Articular chondrocyte of knee joint (primary cell): ENCODE data around the gene PSAP. TPM values are rescaled to one million over a fixed set of nuclear protein-coding genes. Genes with fewer than 3 reads are reported as not detected.

ENCODE experiments used
- small RNA-seq: library from RNA; depleted of rRNA; stranded (forward); fragments of <200 nt; gene quantifications from one replicate; pipeline ENCODE3, GENCODE V24; 2012
- total RNA-seq: library from RNA; depleted of rRNA; stranded (reverse); fragments of >200 nt; gene quantifications from 2 replicates; pipeline ENCODE4 v1.2.3, GENCODE V29; 2012

PSAP gene
- total RNA-seq = 584 and 591 TPM in 2 replicates

DNA sequence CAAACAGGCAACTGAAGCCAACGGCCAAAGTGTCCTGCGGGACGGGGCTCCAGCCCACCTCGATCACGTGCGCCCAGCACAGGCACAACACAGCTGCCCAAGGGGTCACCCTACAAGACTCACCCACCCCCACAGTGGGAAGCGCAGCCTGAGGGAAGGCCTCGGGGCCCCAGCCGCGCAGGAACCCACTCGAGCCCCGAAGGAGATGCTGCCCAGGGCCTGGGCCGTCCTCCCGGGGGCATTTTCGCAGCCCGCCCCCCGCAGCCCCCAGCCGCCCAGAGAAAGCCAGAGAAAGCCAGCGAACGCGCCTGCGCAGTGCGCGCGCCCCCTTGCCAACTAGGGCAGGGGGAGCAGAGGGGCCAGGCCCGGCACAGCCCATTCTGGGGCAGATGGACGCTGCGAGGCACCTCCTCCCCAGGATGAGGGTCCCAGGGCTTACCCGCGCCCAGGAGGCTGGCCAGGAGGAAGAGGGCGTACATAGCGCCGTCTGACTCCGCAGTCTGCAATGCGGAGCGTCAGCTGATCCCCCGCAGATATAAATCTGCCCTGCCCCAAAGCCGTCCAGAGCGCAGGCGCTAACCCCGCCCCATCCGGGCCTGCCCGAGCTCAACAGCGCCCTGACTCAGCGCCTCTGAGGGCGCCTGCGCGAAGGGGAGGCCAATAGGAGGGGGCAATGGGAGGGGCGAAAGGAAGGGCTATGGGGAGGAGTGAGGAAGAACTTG, at the start of gene PSAP:
Gene PSAP (minus strand): TSS at position 509 of the 722 bp plus-strand sequence. CDS start 30 bp downstream, at position 479.

DNA sequence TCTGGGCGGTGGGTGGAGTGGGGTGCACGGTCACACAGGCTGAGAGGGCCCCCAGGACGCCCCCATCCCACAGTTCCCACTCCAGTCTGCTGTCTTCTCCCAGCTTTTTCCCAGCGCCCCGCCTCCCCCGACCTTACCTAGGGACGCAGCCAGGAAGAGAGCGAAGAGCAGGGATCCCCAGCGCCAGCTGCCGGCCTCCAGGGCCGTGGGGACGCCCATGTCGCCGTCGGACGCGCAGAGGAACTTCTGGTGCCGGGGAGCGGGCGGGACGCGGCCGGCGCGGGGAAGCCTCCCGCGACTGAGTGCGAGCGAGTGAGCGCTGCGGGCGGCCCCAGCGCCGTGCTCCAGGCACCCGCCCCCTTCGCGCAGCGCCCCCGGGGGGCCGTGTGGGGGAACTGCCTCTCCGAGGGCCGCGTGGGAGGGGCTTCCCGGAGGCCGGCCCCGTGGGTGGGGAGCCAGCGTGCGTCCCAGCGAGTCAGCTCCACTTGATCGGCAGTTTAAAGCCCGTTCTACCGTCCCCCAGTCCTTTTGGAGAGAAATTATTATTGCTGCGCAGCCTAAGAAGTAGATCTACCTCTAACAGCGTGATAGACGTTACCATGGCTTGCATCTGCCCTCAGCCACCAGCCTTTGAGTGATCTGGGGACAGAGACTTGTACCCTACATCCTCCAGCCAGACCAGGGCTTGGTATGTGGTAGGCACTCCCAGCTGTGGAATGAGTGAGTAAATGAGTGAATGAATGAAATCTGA, 77.7 kb downstream of the PSAP start, which contains the start of gene VSIR:
Gene VSIR (minus strand): TSS at position 300 of the 751 bp plus-strand sequence. CDS start 81 bp downstream, at position 219.

Small RNA genes within 50 kb of the gene (small RNA-seq; reads per million reads assigned to genes)
- gene MIR7152 (not detected), gene RNU7-38P (not detected)

Other genes starting within 250 kb of the PSAP start
- gene C10orf105, start 131.5 kb downstream of the PSAP start, total RNA-seq = 1.8 and 2.9 TPM in 2 replicates
- gene VSIR, start 77.7 kb downstream of the PSAP start, total RNA-seq = 87.6 and 150 TPM in 2 replicates
- gene CHST3, start 113.1 kb upstream of the PSAP start, total RNA-seq = 33.7 and 36.1 TPM in 2 replicates
- 0.11 and 0.13 TPM in 2 replicates for gene SPOCK2, start 237.3 kb upstream of the PSAP start, total RNA-seq